ENCODE results near the gene CACNA2D4.

The CACNA2D4 gene

GRCh38 chr12:1806301-1807086, 112.0 kb downstream of the CACNA2D4 start:
- TF ChIP-seq CTCF (IDR thresholded peaks at IDR 0.05; ENCODE audit: low read depth, low read length): no peak
- Histone ChIP-seq H3K4me1 (no peaks in the 10 kb centered on the region; the same call in 1 of the 2 replicates), H3K4me3 (ENCODE audit: low read depth, low read length) (no peak overlapping the region), H3K27me3 (no peaks in the 10 kb centered on the region), H3K9me3 (no peaks in the 10 kb centered on the region), H3K36me3 (no peaks in the 10 kb centered on the region)
- no peak for DNase-seq

GRCh38 chr12:1805441-1806081, 112.9 kb downstream of the CACNA2D4 start:
- Histone ChIP-seq H3K9me3 (no peaks in the 10 kb centered on the region), H3K36me3 (no peaks in the 10 kb centered on the region), H3K4me1 (peaks cover 7% of the 10 kb centered on the region), H3K4me3 (ENCODE audit: low read depth, low read length) (no peak overlapping the region), H3K27me3 (no peaks in the 10 kb centered on the region)
- TF ChIP-seq CTCF (IDR thresholded peaks at IDR 0.05; ENCODE audit: low read depth, low read length): no peak
- DNase-seq: peak; percentile 7

- peak; percentile 94 for DNase-seq
- no peaks in the 10 kb centered on the region for H3K27me3 ChIP-seq
- H3K4me1 ChIP-seq: peaks cover 7% of the 10 kb centered on the region
- no peak for TF ChIP-seq CTCF (IDR thresholded peaks at IDR 0.05; ENCODE audit: low read depth, low read length)
- no peak overlapping the region for H3K4me3 ChIP-seq (ENCODE audit: low read depth, low read length)
- no peaks in the 10 kb centered on the region for H3K9me3 ChIP-seq
- no peaks in the 10 kb centered on the region for H3K36me3 ChIP-seq
Measured at GRCh38 chr12:1804545-1805332, 113.7 kb downstream of the CACNA2D4 start.

GRCh38 chr12:1803736-1804135, 114.7 kb downstream of the CACNA2D4 start:
- TF ChIP-seq CTCF (IDR thresholded peaks at IDR 0.05; ENCODE audit: low read depth, low read length): no peak
- no peaks in the 10 kb centered on the region for H3K9me3 ChIP-seq
- H3K27me3 ChIP-seq: no peaks in the 10 kb centered on the region
- no peaks in the 10 kb centered on the region for H3K36me3 ChIP-seq
- H3K4me1 ChIP-seq: peaks cover 7% of the 10 kb centered on the region
- no peak for DNase-seq
- H3K4me3 ChIP-seq (ENCODE audit: low read depth, low read length): no peak overlapping the region

GRCh38 chr12:1801303-1801975, 117.0 kb downstream of the CACNA2D4 start:
- Histone ChIP-seq H3K27me3 (no peaks in the 10 kb centered on the region), H3K36me3 (no peaks in the 10 kb centered on the region), H3K9me3 (no peaks in the 10 kb centered on the region), H3K4me1 (peaks cover 7% of the 10 kb centered on the region), H3K4me3 (ENCODE audit: low read depth, low read length) (no peak overlapping the region)
- TF ChIP-seq CTCF (IDR thresholded peaks at IDR 0.05; ENCODE audit: low read depth, low read length): no peak
- no peak for DNase-seq

Data from BE2C (cell line).